NCI-H2029 treated with DMSO at 0.1 percent for 48 hours (cell line): ENCODE results near the gene VAV2.

ENCODE experiments used
- DNase-seq: peaks from one replicate; lab custom pipeline; 2025; lab: John Stamatoyannopoulos, UW

The VAV2 gene

DNA sequence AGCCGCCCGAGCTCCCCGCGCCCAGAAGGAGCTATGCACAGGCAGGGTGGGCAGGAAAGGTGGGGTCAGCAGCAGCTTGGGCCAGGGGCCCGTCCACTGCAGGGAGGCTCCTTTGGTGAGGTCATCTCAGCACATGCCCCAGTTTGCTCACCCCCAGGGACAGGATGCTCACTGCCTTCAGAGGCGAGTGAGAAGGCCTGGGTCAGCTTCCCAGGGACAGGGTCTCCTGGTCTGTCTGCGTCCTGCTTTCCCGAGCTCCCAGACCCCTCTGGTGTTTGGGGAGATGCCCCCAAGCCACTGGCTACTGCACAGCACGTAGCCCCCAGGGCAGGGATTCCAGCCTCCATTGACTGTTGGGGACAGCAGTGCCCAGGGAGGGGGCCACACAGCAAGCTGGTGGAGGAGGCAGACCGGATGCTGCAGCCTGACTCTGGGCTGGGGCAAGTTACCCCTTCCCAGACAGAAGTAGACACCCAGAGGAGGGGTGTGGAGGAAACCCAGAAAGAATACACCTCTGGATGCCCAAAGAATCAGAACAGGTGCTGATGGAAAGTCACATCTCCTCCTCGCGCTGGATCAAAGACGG, 253.4 kb downstream of the VAV2 start:
- DNase-seq: no peak

DNA sequence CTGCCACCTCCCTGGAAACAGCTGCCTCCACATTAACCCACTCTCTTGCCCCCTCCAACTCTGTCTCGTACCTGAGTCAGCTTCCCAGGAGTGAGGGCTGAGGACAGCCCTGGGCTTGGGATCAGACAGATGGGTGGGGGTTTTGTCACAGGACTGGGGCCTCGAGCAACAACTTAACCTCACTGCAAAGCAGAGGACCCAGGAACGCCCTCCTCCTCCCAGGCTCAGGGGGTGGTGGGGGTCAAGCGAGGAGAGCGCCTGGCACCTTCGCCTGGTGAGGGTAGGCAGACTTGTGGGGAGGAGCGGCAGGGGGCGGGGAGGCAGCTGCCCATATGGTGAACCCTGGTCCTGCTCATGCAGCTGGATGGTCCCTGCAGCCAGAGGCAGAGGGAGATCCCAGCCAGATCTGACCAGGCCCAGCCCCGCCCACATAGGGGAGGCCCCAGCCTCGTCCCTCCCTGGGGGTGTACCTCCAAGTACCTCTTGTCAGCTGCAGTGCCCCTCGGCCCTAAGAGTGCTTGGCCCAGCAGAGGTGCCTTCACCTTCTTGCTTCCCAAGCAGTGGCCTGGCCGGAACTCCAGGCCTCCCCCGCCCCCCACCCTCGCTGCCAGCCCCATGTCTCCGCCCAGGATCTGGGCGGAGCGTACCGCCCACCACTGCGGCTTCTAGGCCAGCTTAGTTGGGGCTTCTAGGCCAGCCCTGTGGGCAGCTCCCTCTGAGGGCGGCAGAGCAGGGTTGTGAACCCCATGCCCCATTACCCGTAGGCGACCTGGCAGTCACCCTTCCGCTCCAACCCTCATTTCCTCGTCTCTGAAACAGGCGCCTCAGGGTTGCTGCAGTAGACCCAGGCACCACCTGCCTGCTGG, 254.1 kb downstream of the VAV2 start, which contains the start of gene SARDH:
Gene SARDH (minus strand): TSS at position 579 of the 866 bp plus-strand sequence. CDS start 4,179 bp downstream, outside the sequence.
- DNase-seq: peak; percentile 29

DNA sequence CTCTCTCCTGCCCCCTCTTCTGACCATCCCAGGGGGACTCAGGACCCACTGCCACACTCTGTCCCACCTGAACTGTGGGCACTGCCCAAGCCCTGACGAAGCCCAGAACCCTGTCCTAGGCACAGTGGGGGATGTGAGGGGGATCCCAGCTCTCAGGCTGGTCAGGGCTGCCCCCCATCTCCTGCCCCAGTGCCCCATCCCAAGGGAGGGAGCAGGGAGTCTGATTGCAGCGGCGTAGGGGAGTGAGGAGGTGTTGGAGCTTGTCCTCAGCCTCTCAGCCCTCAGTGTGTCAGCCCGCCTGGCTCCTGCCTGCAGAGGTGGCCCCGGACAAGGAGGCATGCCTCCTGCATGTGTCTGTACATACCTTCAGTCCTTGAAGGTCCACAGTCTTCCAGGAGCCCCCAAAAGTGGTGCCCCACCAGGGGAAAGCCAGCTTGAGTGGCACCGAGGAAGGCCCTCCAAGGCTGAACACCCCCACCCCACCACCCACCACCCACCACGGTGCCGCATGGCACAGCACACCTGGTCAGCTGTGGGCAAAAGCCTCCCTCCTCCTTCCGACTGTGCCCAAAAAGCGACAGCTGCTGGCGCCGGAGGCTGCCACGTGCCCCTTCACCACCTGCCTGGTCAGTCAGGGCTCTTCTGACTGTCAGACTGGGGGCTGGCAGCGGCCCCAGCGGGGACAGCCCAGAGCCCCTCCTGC, 254.9 kb downstream of the VAV2 start:
- no peak for DNase-seq

DNA sequence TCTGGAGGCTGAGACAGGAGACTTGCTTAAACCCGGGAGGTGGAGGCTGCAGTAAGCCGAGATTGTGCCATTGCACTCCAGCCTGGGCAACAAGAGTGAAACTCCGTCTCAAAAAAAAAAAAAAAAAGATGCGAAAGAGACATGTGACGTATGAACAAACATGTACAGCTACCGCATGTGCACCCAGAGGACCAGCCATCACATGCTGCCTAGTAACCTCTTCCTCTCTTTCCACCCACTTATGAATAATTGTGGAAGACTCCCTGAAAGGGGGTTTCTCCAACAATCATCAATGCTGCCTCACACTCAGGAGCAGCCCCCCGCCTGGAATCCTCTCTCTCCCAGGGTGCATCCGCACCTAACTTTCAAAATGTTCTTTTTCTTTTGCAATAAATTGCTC, 256.2 kb downstream of the VAV2 start:
- DNase-seq: no peak

DNA sequence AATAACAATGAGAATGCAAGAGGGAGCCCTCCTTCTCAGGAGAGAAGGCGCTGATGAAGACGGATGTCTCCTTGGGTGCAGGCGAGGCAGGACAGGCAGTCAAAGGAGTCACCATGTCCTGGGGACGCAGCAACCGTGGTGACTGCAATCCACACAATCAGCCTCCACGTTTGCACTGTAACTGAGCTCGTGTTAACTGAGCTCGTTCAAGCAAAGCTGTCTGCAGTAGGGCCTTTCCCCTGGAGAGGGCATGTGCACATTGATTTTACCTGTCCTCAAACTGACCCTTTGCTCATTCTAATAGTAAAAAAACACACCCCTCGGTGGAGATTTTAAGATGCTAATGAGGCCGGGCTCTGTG, 256.7 kb downstream of the VAV2 start:
- DNase-seq: no peak

DNA sequence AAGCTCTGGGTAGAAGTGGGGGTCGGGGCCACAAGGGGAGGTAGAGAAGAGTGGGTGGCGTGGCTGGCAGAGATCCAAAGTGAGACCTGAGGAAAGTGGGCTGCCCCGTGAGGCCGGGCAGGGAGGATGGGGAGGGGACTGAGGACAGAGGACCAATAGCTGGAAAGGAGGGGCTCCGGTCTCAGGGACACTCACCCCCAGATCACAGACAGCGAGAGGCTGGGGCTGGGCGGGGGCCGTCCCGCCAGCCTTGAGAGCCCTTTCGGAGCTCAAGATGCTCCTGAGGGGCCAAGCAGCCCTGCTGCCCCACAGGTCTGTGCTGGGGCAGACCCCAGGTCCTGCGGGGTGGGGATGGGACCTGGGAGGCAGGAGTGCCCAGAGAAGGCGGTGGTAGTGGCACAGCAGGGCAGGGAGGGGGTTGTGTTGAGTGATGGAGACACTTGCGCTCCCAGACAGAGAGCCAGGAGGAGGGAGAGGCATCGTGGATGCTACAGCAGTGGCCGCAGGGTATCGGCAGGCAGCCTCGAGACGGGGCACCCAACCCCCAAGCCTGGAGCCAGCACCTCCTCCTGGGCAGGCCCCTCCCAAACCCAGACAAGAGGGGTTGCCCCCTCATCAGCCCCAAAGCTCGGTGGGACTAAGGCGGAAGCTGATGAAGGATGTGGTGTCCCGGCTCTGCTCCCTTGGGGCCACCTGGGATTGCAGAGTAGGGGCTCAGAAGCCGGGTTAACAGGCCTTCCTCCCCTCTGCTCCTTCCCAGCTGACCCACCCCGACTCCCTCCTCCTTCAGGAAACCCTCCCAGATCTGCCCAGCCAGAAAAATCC, 257.3 kb downstream of the VAV2 start:
- no peak for DNase-seq

DNA sequence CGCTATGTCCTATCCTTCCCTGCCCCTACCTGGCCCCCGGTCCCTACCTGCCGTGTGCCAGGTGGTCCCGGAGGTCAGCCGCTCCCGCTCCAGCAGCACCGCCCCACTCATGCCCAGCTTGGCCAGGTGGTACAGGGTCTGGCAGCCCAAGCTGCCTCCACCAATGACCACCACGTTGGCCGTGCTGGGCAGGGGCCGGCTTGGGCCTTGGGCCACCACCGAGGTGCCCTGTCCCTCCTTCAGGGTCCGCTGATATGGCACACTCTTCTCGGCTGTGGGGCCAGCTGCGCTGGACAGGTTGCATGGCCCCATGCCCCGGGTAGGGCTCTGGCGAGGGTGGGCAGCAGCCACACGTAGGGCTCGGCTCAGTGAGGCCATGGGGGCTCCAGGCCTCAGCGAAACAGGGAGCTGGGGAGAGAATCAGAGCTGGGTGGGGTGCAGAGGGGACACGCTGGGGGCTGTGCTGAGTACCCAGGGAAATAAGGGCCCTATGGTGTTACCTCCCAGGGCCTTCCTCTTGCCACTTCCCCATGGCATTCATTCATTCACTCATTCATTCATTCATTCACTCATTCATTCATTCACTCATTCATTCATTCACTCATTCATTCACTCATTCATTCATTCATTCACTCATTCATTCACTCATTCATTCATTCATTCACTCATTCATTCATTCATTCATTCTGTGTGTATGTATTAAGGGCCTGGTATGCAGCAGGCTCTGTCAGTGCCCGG, 258.2 kb downstream of the VAV2 start:
- DNase-seq: no peak

DNA sequence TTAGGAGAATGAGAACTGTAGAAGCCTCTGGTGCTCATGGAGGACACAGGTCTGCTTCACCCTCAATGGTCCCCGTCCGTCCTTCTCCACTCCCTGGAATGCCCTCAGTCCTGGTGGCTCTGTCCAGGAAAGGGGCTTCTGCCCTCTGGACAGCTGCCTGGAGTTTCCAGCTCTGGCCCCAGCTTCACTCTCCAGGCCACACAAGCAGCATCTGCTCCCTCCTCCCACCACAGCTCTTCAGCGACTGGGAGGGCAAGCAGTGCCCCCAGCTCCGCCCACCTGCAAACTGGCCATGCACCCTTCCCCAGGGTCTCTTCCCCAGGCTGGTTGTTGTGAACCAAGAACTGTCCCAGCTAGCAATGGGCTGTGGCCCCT, 258.7 kb downstream of the VAV2 start:
- no peak for DNase-seq

DNA sequence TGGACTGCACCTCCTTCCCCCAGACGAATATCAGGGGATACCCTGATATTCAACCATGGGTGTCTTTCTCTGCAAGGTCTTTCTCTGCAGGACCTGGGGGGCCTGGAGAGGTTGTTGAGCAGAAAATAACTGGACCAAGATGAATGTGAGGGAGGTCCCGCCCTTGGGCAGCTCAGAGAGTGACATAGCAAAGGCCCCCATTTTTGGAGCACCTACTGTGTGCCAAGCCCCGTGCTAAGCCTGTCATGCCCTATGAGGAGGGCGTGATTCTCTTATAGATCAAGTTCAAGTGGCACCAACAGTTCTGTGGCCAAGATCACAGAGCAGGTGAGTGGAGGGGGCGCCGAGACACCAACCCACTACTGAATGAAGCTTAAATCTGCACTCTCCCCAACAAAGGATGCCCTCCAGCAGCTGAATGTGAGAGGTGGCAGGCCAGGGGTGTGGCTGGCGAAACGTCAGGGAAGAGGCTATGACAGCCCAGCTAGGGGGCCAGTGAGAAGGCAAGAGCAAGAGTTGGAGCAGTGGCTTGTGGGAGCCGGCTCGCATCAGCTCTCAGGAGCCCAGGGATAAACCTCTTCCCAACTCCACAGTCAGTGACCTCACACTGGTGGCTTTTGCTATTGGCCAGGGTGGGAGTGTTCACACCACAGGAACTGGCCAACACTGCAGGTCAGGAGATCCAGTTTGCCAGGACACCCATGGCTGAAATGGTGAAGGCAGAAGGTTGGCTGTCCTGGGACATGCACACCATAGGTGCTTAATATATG, 259.3 kb downstream of the VAV2 start:
- no peak for DNase-seq

DNA sequence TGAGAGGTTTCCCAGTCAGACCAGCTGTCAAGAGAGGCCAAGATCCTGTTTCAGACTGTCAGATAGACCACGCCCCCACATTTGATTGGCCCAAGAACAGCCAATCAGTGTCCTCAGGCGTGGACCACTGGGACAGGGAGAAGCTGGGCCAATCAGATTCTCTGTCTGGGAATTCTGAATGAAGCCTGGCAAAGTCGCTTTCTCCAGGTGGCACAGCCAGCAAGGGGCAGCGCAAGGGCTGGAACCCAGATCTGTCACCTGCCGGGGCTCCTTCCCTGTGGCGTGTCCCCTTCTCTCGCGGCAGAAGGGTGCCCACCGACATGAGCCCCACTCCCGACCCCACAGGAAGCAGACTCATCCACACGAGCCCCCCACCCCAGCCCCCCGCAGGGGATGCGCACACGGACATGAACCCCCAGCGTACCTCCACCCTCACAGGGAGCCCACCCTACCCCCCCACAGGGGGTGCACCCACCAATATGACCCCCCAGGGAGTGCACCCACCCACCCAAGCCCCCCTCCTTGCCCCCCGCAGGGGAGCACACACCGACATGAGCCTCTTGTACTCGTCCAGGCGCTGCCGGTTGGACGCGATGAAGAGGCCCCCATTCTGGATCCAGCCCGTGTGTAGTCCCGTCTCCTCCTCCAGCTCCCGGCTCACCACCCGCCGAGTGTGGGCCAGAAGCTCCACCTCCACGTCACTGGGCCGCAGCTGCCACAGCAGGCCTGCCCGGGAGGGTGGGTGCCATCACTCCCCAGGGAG, 260.1 kb downstream of the VAV2 start:
- peak; percentile 90 for DNase-seq

DNA sequence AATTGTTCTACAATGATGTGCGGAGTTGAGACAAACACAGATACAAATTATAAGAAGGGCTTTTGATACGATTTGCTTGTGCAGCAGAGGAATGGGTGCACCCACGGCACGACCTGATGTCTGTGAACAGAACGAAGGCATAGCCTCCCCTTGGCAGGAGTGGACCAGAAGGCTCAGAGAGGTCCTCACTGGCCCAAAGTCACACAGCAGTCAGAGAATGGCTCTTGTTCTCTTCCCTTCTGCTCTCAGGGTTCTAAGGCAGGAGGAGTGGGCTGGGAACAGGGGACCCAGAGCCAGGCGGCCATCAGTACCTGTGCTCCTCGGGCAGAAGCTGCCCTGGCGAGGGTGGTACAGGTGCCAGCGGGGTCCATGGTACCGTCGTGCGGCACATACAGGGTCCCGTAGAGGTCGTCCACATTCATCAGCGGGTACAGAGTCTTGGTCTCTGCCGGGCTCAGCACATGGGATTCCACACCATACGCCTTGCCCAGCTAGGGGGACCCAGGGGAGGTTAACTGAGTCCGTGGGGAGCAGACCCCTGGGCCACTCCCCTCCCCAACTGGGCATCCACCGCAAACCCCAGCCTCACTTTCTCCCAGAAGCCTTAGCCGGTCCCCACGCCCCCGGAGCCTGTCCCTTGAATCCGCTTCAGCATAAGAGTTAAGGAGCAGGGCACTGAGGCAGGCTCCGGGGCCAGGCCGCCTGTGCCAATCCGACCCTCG, 261.0 kb downstream of the VAV2 start:
- DNase-seq: no peak

DNA sequence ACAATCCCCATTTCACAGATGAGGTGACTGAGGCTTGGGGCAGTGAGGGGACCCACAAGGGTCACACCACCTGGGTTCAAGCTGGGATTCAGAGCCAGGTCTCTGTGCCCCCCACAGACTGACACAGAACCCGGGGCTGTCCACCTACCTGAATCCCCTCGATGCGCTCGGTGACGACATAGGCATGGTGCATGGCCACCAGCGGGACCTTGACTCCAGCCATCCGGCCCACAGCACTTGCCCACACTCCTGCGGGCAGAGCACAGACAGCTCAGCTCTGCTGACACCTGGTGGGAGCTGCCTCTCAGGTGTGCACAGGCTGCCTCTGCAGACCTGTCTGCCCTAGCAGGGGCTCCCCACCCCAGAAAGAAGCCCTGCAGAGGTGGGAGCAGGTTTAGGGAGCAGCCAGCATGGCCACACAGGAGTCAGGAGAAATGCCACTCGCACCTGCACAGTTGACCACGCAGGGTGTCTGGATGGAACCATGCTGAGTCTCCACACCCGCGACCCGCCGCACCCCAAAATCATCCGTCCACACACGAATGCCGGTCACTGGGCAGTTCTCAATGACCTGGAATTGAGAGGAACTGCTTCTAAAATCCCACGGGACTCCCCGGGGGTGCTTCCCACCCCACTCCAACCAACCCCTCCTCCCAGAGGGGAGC, 262.4 kb downstream of the VAV2 start:
- DNase-seq: no peak

DNA sequence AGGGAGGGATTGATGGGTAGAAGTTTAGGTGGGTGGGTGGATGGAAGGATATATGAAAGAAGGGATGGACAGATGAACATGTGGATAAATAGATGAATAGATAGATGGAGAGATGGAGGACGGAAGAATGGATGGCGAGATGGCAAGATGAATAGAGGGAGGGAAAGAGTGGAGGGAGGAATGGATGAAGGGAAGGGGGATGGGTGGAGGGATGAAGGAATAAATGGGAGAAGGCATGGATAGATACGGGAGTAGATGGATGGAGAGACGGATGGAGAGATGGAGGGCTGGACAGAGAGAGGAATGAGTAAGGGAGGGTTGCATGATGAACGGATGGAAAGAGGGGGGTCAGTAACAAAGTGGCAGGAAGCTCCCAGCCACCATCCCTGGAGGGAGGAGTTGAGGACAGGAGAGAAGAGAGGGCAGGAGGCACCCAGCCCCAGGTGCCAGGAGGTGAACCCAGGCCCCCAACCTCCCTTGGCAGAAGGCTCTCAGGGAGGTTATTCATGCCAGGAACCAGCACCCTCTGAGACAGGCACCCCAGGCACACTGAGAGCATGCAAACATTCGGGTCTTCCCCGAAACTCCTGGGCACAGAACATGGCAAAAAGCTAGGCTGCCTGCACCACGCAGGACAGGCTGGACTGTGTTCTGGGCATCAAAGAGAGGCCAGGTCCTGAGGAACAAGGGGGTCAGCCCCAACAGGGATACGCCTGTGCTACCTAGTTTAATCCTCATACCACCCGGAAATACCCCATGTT, 263.1 kb downstream of the VAV2 start:
- DNase-seq: no peak

DNA sequence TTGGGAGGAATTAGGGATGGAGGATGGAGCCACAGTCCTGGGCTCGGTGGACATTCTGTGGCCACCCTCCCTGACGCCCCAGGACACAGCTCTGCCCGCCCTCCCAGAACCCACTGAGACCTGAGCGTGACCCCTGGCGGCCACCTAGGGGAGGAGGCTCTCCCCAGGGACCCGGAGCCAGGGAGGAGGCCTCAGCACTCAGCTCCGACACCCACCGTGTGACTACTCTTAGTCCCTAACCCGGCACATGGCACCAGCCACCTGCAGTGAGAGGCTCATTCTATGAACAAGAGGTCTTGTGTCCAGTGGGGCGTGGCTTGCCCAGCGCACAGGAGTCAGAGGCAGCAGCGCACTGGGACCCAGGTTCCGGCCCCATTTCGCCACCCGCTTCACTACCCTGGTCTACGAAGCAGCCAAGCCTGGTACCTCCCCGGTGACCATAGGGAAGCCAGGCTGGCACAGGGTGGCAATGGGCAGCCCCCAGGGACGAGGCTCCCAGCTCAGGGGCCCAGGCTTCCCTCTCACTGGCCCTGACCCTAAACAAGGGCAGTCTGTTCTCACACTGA, 264.2 kb downstream of the VAV2 start:
- DNase-seq: no peak

DNA sequence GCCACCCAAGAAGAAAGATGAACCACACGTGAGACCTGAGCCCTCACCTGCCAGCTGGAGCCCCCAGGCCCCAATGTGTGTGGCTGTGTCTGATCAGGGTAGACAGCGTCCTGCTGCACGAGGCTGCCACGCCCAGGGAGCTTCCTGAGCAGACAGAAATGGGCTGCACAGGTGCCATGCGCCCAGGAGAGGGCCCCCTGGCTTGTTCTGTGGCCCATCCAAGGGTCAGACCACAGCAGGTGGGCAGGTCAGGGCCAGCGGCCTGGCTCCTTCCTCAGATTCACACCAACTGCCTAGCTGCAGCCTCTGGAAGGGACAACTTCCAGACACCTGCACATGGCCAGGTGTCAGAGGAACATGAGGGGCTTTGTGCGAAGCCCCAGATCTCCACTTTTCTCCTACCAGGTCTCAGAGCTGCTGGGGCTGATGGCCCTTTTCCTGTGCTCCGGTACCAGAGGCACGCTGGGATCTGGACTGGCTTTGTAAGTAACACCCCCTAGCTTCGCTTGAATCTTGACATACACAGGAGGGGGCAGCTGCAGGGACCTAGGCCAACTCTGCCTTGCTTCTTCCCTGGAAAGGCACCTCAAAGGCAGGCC, 264.7 kb downstream of the VAV2 start:
- DNase-seq: no peak

DNA sequence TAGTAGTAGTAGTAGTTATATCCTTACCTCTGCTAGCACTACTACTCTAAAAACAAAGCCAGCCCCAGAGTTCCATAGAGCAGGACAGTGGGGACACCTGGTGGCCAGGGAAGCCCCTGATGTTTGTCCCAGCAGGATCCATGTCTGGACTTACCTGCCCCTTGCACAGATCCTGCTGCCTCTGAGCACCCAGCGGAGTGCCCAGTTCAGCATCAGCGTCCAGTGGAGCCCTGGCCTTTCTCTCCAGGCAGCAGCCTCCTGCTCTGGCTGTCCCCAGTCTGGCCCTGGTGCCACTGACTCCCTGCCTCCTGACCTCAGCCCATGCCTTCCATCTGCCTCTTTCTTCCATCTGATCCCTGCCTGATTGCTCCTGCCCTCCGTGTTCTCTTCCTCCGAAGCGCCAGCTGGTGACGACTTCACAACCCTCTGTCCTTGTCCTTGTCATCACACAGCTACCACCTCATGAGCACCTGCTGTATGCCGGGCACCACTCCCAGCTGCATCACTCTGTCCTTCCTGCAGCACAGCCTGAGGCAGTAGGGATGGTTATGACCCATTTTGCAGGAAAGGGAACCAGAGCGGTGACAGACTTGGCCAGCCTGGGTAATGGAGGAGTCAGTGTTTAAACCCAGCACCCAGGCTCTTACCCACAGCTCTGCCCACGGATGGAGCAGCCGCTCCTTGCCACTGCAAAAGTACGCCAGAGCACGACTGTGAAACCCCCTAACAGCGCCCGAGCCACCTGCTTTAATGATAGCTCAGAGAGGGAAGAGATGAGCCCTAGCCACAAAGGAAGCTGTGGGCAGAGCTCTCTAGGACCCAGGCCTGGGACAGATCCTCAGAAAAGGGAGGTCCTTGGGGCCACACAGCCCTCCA, 265.5 kb downstream of the VAV2 start:
- DNase-seq: peak; percentile 44
